A673 (cell line): Measurements from ENCODE around the gene PLEKHB1.

Source experiments
- CTCF ChIP-seq: fragments of 300-800, 200-600 bp; sonication (generic); conservative IDR thresholded peaks from 2 replicates; pipeline ENCODE4 v1.5.1; 2017; ENCODE audit warnings: low read depth, mild to moderate bottlenecking, antibody characterized with exemption, low read length, moderate library complexity, mixed read lengths
- EZH2 ChIP-seq: fragments of 200-600 bp; sonication (generic); IDR thresholded peaks from 2 replicates; pipeline ENCODE4 v1.6.1; 2017; ENCODE audit warnings: borderline replicate concordance, low read depth, mild to moderate bottlenecking, mixed read lengths, antibody characterized with exemption, low read length; ENCODE audit not compliant: poor library complexity, severe bottlenecking

- TF ChIP-seq CTCF (no peak), EZH2 (no peak)
Measured at GRCh38 chr11:73651661-73652045, 5.3 kb downstream of the PLEKHB1 start.
